GM19025 (cell line): ENCODE data around the gene ARIH1.

ENCODE experiments used
- ATAC-seq: cut with Tn5 transposase; IDR thresholded peaks from one replicate; pipeline ENCODE4 v1.9.1; 2021; ENCODE audit warnings: mild to moderate bottlenecking, low read depth, moderate library complexity; ENCODE audit not compliant: unreplicated experiment

The ARIH1 gene

GRCh38 chr15:72534523-72534922, 60.4 kb downstream of the ARIH1 start:
- no peak for ATAC-seq

GRCh38 chr15:72535911-72536310, 61.8 kb downstream of the ARIH1 start:
- no peak for ATAC-seq

- ATAC-seq, result no peak
Observed at GRCh38 chr15:72536506-72536905, 62.4 kb downstream of the ARIH1 start.

- no peak for ATAC-seq
Observed at GRCh38 chr15:72538931-72539330, 64.8 kb downstream of the ARIH1 start.

- ATAC-seq, result no peak
Observed at GRCh38 chr15:72540606-72541237, 66.6 kb downstream of the ARIH1 start.

- ATAC-seq, result no peak
Observed at GRCh38 chr15:72541674-72542073, 67.5 kb downstream of the ARIH1 start.

- ATAC-seq, result no peak
Observed at GRCh38 chr15:72545156-72545555, 71.0 kb downstream of the ARIH1 start.

GRCh38 chr15:72554471-72555425, 80.6 kb downstream of the ARIH1 start:
- no peak for ATAC-seq

- ATAC-seq, result no peak
Observed at GRCh38 chr15:72559781-72560180, 85.7 kb downstream of the ARIH1 start.

GRCh38 chr15:72560458-72560857, 86.3 kb downstream of the ARIH1 start:
- ATAC-seq, result no peak

GRCh38 chr15:72562386-72562785, 88.3 kb downstream of the ARIH1 start:
- ATAC-seq, result no peak

- no peak for ATAC-seq
Observed at GRCh38 chr15:72562878-72563277, 88.7 kb downstream of the ARIH1 start.

- no peak for ATAC-seq
Observed at GRCh38 chr15:72564091-72564490, 90.0 kb downstream of the ARIH1 start.

GRCh38 chr15:72566973-72567372, 92.8 kb downstream of the ARIH1 start:
- no peak for ATAC-seq

- ATAC-seq, result no peak
Observed at GRCh38 chr15:72570059-72570458, 95.9 kb downstream of the ARIH1 start.

- no peak for ATAC-seq
Observed at GRCh38 chr15:72579814-72580213, 105.7 kb downstream of the ARIH1 start.

- no peak for ATAC-seq
Observed at GRCh38 chr15:72584006-72584405, 109.9 kb downstream of the ARIH1 start.

GRCh38 chr15:72585025-72585424, 110.9 kb downstream of the ARIH1 start:
- no peak for ATAC-seq

- no peak for ATAC-seq
Observed at GRCh38 chr15:72585476-72586058, 111.4 kb downstream of the ARIH1 start.

GRCh38 chr15:72588096-72588495, 114.0 kb downstream of the ARIH1 start:
- ATAC-seq, result no peak

- ATAC-seq, result no peak
Observed at GRCh38 chr15:72590427-72590826, 116.3 kb downstream of the ARIH1 start.
